WTC11 (cell line): ENCODE measurements around the gene C11orf21. TPM values are rescaled to one million over a fixed set of nuclear protein-coding genes. Genes with fewer than 3 reads are reported as not detected.

Experiments used
- ATAC-seq: fragments of 200-7000 bp; cut with Tn5 transposase; 2 replicates; pipeline ENCODE4 v1.10.0; 2021; ENCODE audit warnings: mild to moderate bottlenecking, moderate library complexity
- CTCF ChIA-PET: fragments of 300-600 bp; sonication (Branson Sonifier 250); formaldehyde crosslinking; loops from one replicate; lab custom pipeline; 2021; ENCODE audit warnings: antibody characterized with exemption; lab: Charles Lee
- POLR2A ChIA-PET: fragments of 350-600 bp; sonication (Branson Sonifier 250); formaldehyde crosslinking; loops from one replicate; lab custom pipeline; 2021; ENCODE audit warnings: antibody characterized with exemption; lab: Charles Lee
- DNase-seq: peaks from one replicate; pipeline ENCODE4 v3.0.0; 2021; ENCODE audit warnings: low spot score
- H3K27ac Mint-ChIP-seq: 2 replicates; pipeline ENCODE4 v1.8.0; 2021; ENCODE audit warnings: mixed read lengths
- H3K27me3 Mint-ChIP-seq: 2 replicates; pipeline ENCODE4 v1.8.0; 2021; ENCODE audit warnings: low read depth, mild to moderate bottlenecking, moderate library complexity, mixed read lengths
- H3K36me3 Mint-ChIP-seq: 2 replicates; pipeline ENCODE4 v1.8.0; 2021; ENCODE audit warnings: mixed read lengths
- H3K4me1 Mint-ChIP-seq: 2 replicates; pipeline ENCODE4 v1.8.0; 2022; ENCODE audit warnings: mixed read lengths
- H3K4me3 Mint-ChIP-seq: 2 replicates; pipeline ENCODE4 v1.8.0; 2021; ENCODE audit warnings: mild to moderate bottlenecking, moderate library complexity, mixed read lengths
- H3K9me3 Mint-ChIP-seq: 2 replicates; pipeline ENCODE4 v1.8.0; 2021; ENCODE audit warnings: mixed read lengths
- CREB1 ChIP-seq: sonication (generic); formaldehyde crosslinking; IDR thresholded peaks from 2 replicates; pipeline ENCODE4 v1.8.0; 2023; ENCODE audit warnings: mild to moderate bottlenecking, missing genetic modification reagents
- ELF4 ChIP-seq: sonication (generic); formaldehyde crosslinking; IDR thresholded peaks from 2 replicates; pipeline ENCODE4 v1.8.1; 2022; ENCODE audit warnings: low read depth, mild to moderate bottlenecking, moderate library complexity, missing genetic modification reagents
- MXD4 ChIP-seq: fragments of 250-450 bp; sonication (Bioruptor Pico); IDR thresholded peaks from 2 replicates; pipeline ENCODE4 v1.8.0; 2021; ENCODE audit warnings: mild to moderate bottlenecking, moderate library complexity, borderline replicate concordance
- NFATC4 ChIP-seq: fragments of 250-450 bp; sonication (Bioruptor Pico); IDR thresholded peaks from 2 replicates; pipeline ENCODE4 v1.9.0; 2021; ENCODE audit warnings: mild to moderate bottlenecking
- NR3C1 ChIP-seq: sonication (generic); formaldehyde crosslinking; conservative IDR thresholded peaks from 2 replicates; pipeline ENCODE4 v1.8.1; 2023; ENCODE audit warnings: low read depth, mild to moderate bottlenecking, missing genetic modification reagents
- SMAD4 ChIP-seq: sonication (generic); formaldehyde crosslinking; IDR thresholded peaks from 2 replicates; pipeline ENCODE4 v1.8.0; 2022; ENCODE audit warnings: mild to moderate bottlenecking, missing genetic modification reagents
- SOX15 ChIP-seq: fragments of 250-450 bp; sonication (Bioruptor Pico); IDR thresholded peaks from 2 replicates; pipeline ENCODE4 v1.9.0; 2021; ENCODE audit warnings: mild to moderate bottlenecking
- total RNA-seq: library from RNA; stranded (reverse); gene quantifications from 3 replicates; pipeline ENCODE4 v1.2.3, GENCODE V29; 2021
- TF ChIP-seq, protein P1 (sequence below): sonication (generic); formaldehyde crosslinking; IDR thresholded peaks from 2 replicates; pipeline ENCODE4 v1.8.1; 2022; ENCODE audit warnings: low read depth, mild to moderate bottlenecking, moderate library complexity, missing genetic modification reagents, borderline replicate concordance
- TF ChIP-seq, protein P2 (sequence below): fragments of 250-450 bp; sonication (Bioruptor Pico); IDR thresholded peaks from 2 replicates; pipeline ENCODE4 v1.9.0; 2021; ENCODE audit warnings: mild to moderate bottlenecking, borderline replicate concordance
- TF ChIP-seq, protein P3 (sequence below): sonication (generic); formaldehyde crosslinking; IDR thresholded peaks from 2 replicates; pipeline ENCODE4 v1.8.1; 2022; ENCODE audit warnings: mild to moderate bottlenecking, missing genetic modification reagents, moderate library complexity, borderline replicate concordance
- TF ChIP-seq, protein P4 (sequence below): fragments of 250-450 bp; sonication (Bioruptor Pico); IDR thresholded peaks from 2 replicates; pipeline ENCODE4 v1.9.0; 2021; ENCODE audit warnings: mild to moderate bottlenecking
- TF ChIP-seq, protein P5 (sequence below): sonication (generic); formaldehyde crosslinking; IDR thresholded peaks from 2 replicates; pipeline ENCODE4 v1.8.0; 2022; ENCODE audit warnings: mild to moderate bottlenecking, missing genetic modification reagents
- TF ChIP-seq, protein P6 (sequence below): fragments of 250-450 bp; sonication (Bioruptor Pico); IDR thresholded peaks from 2 replicates; pipeline ENCODE4 v2.1.2; 2022; ENCODE audit warnings: mild to moderate bottlenecking, moderate library complexity
- TF ChIP-seq, protein P7 (sequence below): sonication (generic); formaldehyde crosslinking; IDR thresholded peaks from 2 replicates; pipeline ENCODE4 v1.8.1; 2023; ENCODE audit warnings: mild to moderate bottlenecking, missing genetic modification reagents, borderline replicate concordance
- TF ChIP-seq, protein P8 (sequence below): sonication (generic); formaldehyde crosslinking; IDR thresholded peaks from 2 replicates; pipeline ENCODE4 v1.8.1; 2022; ENCODE audit warnings: low read depth, missing genetic modification reagents, borderline replicate concordance

The C11orf21 gene
- total RNA-seq, 1 experiment from 2014 or later = 0.24 TPM

DNA sequence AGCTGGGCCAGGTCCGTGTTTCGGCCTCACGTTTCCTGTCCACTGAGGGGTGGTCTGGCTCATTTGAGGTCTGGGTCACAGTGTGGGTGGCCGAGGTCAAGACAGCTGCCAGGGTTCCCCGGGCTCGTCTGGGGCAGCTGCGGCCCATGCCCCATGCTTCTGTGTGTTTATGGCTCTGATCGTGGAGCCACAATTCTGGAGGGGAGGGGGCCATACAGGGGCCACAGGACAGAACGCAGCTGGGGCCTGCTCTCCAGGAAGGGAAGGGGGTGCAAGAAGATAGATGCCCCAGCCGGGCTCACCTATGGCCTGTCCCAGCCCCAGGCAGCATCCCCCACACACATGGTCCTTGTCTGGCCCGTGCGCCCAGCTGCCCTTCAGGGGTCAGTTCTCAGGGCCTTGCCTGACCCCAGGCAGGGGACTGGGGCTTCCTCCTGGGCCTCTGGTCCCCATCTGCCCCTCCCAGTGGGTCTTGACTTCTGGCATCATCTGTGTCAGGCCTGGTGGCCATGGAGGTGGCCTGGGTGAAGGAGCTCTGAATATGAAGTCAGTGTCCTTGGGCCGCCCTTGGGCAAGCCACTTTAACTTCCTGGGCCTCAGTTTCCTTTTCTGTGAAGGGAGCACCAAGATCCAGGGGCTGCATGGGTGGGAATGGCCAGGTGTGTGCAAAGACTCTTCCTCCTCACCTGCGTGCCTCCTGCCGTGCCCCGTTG lies 8.5 kb upstream of the C11orf21 start (continued):
- TF ChIP-seq, protein P1, sequence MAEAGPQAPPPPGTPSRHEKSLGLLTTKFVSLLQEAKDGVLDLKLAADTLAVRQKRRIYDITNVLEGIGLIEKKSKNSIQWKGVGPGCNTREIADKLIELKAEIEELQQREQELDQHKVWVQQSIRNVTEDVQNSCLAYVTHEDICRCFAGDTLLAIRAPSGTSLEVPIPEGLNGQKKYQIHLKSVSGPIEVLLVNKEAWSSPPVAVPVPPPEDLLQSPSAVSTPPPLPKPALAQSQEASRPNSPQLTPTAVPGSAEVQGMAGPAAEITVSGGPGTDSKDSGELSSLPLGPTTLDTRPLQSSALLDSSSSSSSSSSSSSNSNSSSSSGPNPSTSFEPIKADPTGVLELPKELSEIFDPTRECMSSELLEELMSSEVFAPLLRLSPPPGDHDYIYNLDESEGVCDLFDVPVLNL (CRISPR knock-in tag) = no peak
- no peak for TF ChIP-seq SOX15 (CRISPR knock-in tag)
- TF ChIP-seq, all 79 proteins: peak for 0

DNA sequence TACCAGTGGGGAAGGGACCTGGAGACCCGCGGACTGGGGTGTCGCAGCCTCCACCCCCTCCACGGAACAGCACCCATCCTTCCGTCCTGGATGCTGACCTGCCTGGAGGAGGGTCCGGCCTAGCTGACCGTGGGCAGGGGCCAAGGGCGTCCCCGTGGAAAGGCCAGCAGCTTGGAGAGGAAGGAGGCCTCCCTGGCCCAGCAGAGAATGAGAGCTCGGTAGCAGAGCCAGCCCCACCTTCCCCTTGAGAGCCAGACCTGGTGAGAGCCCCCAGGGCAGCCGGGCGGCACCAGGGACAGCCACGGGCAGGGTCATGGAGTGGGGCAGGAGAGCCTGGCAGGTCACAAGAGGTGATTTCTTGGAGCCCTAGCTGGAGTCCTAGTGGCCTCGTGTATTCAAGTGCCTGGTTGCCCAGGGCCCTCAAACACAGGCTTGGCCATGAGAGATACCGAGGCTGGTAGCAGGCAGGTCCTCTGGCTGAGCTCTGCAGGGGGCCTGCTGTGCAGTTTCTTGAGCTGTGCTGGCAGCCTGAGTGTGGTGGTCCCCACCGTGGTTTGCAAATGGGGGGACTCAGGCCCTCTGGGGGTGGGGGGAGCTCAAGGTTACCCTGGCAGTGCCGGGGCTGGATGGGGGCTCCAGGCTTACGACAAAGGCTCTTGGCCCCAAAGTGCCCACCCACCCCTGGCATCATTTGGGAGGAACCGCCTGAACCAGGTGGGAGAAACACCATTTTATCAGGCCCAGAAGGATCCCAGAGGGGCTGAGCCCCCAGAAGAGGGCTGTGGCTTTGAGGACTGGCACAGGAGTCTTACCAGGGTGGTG lies 7.7 kb upstream of the C11orf21 start:
- Mint-ChIP-seq H3K4me3 (no peak overlapping the region), H3K27me3 (no peaks in the 10 kb centered on the region), H3K9me3 (no peaks in the 10 kb centered on the region), H3K36me3 (no peaks in the 10 kb centered on the region), H3K4me1 (peaks cover 4% of the 10 kb centered on the region), H3K27ac (no peak overlapping the region)
- ChIA-PET CTCF (interaction anchor here (0.6 to 3.8 kb wide), 2 partner anchors 111 to 518 kb away, joined by 3 to 29 read pairs; no protein-coding TSS in a partner anchor), POLR2A (no interaction called here)
- no peak for ATAC-seq
- no peak for TF ChIP-seq NR3C1 (CRISPR knock-in tag)
- TF ChIP-seq, protein P2, sequence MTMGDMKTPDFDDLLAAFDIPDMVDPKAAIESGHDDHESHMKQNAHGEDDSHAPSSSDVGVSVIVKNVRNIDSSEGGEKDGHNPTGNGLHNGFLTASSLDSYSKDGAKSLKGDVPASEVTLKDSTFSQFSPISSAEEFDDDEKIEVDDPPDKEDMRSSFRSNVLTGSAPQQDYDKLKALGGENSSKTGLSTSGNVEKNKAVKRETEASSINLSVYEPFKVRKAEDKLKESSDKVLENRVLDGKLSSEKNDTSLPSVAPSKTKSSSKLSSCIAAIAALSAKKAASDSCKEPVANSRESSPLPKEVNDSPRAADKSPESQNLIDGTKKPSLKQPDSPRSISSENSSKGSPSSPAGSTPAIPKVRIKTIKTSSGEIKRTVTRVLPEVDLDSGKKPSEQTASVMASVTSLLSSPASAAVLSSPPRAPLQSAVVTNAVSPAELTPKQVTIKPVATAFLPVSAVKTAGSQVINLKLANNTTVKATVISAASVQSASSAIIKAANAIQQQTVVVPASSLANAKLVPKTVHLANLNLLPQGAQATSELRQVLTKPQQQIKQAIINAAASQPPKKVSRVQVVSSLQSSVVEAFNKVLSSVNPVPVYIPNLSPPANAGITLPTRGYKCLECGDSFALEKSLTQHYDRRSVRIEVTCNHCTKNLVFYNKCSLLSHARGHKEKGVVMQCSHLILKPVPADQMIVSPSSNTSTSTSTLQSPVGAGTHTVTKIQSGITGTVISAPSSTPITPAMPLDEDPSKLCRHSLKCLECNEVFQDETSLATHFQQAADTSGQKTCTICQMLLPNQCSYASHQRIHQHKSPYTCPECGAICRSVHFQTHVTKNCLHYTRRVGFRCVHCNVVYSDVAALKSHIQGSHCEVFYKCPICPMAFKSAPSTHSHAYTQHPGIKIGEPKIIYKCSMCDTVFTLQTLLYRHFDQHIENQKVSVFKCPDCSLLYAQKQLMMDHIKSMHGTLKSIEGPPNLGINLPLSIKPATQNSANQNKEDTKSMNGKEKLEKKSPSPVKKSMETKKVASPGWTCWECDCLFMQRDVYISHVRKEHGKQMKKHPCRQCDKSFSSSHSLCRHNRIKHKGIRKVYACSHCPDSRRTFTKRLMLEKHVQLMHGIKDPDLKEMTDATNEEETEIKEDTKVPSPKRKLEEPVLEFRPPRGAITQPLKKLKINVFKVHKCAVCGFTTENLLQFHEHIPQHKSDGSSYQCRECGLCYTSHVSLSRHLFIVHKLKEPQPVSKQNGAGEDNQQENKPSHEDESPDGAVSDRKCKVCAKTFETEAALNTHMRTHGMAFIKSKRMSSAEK (CRISPR knock-in tag) = no peak
- TF ChIP-seq, protein P3, sequence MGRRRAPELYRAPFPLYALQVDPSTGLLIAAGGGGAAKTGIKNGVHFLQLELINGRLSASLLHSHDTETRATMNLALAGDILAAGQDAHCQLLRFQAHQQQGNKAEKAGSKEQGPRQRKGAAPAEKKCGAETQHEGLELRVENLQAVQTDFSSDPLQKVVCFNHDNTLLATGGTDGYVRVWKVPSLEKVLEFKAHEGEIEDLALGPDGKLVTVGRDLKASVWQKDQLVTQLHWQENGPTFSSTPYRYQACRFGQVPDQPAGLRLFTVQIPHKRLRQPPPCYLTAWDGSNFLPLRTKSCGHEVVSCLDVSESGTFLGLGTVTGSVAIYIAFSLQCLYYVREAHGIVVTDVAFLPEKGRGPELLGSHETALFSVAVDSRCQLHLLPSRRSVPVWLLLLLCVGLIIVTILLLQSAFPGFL (CRISPR knock-in tag) = no peak
- no peak for TF ChIP-seq ELF4 (CRISPR knock-in tag)
- TF ChIP-seq, protein P4, sequence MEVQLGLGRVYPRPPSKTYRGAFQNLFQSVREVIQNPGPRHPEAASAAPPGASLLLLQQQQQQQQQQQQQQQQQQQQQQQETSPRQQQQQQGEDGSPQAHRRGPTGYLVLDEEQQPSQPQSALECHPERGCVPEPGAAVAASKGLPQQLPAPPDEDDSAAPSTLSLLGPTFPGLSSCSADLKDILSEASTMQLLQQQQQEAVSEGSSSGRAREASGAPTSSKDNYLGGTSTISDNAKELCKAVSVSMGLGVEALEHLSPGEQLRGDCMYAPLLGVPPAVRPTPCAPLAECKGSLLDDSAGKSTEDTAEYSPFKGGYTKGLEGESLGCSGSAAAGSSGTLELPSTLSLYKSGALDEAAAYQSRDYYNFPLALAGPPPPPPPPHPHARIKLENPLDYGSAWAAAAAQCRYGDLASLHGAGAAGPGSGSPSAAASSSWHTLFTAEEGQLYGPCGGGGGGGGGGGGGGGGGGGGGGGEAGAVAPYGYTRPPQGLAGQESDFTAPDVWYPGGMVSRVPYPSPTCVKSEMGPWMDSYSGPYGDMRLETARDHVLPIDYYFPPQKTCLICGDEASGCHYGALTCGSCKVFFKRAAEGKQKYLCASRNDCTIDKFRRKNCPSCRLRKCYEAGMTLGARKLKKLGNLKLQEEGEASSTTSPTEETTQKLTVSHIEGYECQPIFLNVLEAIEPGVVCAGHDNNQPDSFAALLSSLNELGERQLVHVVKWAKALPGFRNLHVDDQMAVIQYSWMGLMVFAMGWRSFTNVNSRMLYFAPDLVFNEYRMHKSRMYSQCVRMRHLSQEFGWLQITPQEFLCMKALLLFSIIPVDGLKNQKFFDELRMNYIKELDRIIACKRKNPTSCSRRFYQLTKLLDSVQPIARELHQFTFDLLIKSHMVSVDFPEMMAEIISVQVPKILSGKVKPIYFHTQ (CRISPR knock-in tag) = no peak
- TF ChIP-seq NFATC4 (CRISPR knock-in tag) = no peak
- TF ChIP-seq MXD4 (CRISPR knock-in tag) = no peak
- no peak for TF ChIP-seq CREB1 (CRISPR knock-in tag)
- no peak for TF ChIP-seq SMAD4 (CRISPR knock-in tag)
- TF ChIP-seq, protein P5, sequence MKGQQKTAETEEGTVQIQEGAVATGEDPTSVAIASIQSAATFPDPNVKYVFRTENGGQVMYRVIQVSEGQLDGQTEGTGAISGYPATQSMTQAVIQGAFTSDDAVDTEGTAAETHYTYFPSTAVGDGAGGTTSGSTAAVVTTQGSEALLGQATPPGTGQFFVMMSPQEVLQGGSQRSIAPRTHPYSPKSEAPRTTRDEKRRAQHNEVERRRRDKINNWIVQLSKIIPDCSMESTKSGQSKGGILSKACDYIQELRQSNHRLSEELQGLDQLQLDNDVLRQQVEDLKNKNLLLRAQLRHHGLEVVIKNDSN (CRISPR knock-in tag) = no peak
- TF ChIP-seq, protein P6, sequence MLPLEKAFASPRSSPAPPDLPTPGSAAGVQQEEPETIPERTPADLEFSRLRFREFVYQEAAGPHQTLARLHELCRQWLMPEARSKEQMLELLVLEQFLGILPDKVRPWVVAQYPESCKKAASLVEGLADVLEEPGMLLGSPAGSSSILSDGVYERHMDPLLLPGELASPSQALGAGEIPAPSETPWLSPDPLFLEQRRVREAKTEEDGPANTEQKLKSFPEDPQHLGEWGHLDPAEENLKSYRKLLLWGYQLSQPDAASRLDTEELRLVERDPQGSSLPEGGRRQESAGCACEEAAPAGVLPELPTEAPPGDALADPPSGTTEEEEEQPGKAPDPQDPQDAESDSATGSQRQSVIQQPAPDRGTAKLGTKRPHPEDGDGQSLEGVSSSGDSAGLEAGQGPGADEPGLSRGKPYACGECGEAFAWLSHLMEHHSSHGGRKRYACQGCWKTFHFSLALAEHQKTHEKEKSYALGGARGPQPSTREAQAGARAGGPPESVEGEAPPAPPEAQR (CRISPR knock-in tag) = no peak
- TF ChIP-seq, protein P7, sequence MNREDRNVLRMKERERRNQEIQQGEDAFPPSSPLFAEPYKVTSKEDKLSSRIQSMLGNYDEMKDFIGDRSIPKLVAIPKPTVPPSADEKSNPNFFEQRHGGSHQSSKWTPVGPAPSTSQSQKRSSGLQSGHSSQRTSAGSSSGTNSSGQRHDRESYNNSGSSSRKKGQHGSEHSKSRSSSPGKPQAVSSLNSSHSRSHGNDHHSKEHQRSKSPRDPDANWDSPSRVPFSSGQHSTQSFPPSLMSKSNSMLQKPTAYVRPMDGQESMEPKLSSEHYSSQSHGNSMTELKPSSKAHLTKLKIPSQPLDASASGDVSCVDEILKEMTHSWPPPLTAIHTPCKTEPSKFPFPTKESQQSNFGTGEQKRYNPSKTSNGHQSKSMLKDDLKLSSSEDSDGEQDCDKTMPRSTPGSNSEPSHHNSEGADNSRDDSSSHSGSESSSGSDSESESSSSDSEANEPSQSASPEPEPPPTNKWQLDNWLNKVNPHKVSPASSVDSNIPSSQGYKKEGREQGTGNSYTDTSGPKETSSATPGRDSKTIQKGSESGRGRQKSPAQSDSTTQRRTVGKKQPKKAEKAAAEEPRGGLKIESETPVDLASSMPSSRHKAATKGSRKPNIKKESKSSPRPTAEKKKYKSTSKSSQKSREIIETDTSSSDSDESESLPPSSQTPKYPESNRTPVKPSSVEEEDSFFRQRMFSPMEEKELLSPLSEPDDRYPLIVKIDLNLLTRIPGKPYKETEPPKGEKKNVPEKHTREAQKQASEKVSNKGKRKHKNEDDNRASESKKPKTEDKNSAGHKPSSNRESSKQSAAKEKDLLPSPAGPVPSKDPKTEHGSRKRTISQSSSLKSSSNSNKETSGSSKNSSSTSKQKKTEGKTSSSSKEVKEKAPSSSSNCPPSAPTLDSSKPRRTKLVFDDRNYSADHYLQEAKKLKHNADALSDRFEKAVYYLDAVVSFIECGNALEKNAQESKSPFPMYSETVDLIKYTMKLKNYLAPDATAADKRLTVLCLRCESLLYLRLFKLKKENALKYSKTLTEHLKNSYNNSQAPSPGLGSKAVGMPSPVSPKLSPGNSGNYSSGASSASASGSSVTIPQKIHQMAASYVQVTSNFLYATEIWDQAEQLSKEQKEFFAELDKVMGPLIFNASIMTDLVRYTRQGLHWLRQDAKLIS (CRISPR knock-in tag) = no peak
- TF ChIP-seq, protein P8, sequence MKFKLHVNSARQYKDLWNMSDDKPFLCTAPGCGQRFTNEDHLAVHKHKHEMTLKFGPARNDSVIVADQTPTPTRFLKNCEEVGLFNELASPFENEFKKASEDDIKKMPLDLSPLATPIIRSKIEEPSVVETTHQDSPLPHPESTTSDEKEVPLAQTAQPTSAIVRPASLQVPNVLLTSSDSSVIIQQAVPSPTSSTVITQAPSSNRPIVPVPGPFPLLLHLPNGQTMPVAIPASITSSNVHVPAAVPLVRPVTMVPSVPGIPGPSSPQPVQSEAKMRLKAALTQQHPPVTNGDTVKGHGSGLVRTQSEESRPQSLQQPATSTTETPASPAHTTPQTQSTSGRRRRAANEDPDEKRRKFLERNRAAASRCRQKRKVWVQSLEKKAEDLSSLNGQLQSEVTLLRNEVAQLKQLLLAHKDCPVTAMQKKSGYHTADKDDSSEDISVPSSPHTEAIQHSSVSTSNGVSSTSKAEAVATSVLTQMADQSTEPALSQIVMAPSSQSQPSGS (CRISPR knock-in tag) = no peak
- no peak for DNase-seq
